GM12864 (cell line): ENCODE results near the gene ZBTB24.
"Not testable (repeated sequence)": the region's sequence is repeated elsewhere in the genome, so short reads cannot be mapped to it uniquely, and the experiment has no call there.

Experiments
- DNase-seq: peaks from one replicate; pipeline ENCODE4 v3.0.0-alpha.2; 2011; ENCODE audit warnings: low read depth
- H3K4me3 ChIP-seq: 2 replicates; pipeline ENCODE4 v1.5.1; 2011; ENCODE audit warnings: mild to moderate bottlenecking, low read depth, low read length, control low read depth
- CTCF ChIP-seq: IDR thresholded peaks from 2 replicates; pipeline ENCODE4 v1.5.1; 2011; ENCODE audit warnings: low read depth, mild to moderate bottlenecking, moderate library complexity, low read length, control low read depth, inconsistent platforms; ENCODE audit errors: missing control alignments

Gene ZBTB24

GRCh38 chr6:109471105-109471810, 11.8 kb downstream of the ZBTB24 start:
- no peak overlapping the region for H3K4me3 ChIP-seq
- no peak for TF ChIP-seq CTCF
- no peak for DNase-seq

- TF ChIP-seq CTCF, result no peak
- no peak for DNase-seq
- H3K4me3 ChIP-seq, result no peak overlapping the region
These were observed 13.3 kb downstream of the ZBTB24 start for GRCh38 chr6:109469591-109470189.

GRCh38 chr6:109467696-109468095, 15.3 kb downstream of the ZBTB24 start:
- H3K4me3 ChIP-seq, result no peak overlapping the region
- no peak for DNase-seq
- no peak for TF ChIP-seq CTCF

- H3K4me3 ChIP-seq, result no peak overlapping the region
- no peak for TF ChIP-seq CTCF
- no peak for DNase-seq
These were observed 16.7 kb downstream of the ZBTB24 start for GRCh38 chr6:109466212-109466923.

- no peak overlapping the region for H3K4me3 ChIP-seq
- no peak for DNase-seq
- no peak for TF ChIP-seq CTCF
These were observed 17.2 kb downstream of the ZBTB24 start for GRCh38 chr6:109465772-109466171.

GRCh38 chr6:109461733-109462526, 21.1 kb downstream of the ZBTB24 start:
- H3K4me3 ChIP-seq, result no peak overlapping the region
- no peak for DNase-seq
- TF ChIP-seq CTCF, result no peak

GRCh38 chr6:109461205-109461604, 21.8 kb downstream of the ZBTB24 start:
- not testable (repeated sequence) for DNase-seq, H3K4me3 ChIP-seq
